CD14-positive monocyte (primary cell): Measurements from ENCODE around the gene AMOTL1. TPM values are rescaled to one million over a fixed set of nuclear protein-coding genes. Genes with fewer than 3 reads are reported as not detected.

Experiments used
- DNase-seq, 3 donors: peaks; one replicate each; pipeline ENCODE4 v3.0.0-alpha.2; 2011 to 2022
- H2AFZ ChIP-seq: 2 replicates; pipeline ENCODE4 v1.6.0; 2012; ENCODE audit warnings: mild to moderate bottlenecking, low read depth, low read length, inconsistent platforms; ENCODE audit not compliant: insufficient read depth, poor library complexity, severe bottlenecking
- H3K27ac ChIP-seq, 2 donors: 1 replicate in 1 of 2; 2 replicates in 1 of 2; pipeline ENCODE4 v1.5.1; 2012 to 2013; ENCODE audit warnings: low read length in 2 of 2, control low read depth in 1 of 2, inconsistent platforms in 1 of 2, low read depth in 1 of 2, mild to moderate bottlenecking in 1 of 2
- H3K27me3 ChIP-seq, 2 donors: one replicate each; pipeline versions ENCODE4 v1.6.0 to v1.6.1; 2011 to 2013; ENCODE audit warnings: low read length in 2 of 2; ENCODE audit not compliant: control insufficient read depth in 2 of 2, insufficient read depth in 2 of 2
- H3K36me3 ChIP-seq, 2 donors: replicated peaks in 1 of 2; 1 replicate in 1 of 2; 2 replicates in 1 of 2; pipeline versions ENCODE4 v1.5.1 to v1.6.1; 2012 to 2013; ENCODE audit warnings: low read length in 2 of 2, control low read depth in 1 of 2, inconsistent platforms in 1 of 2, mild to moderate bottlenecking in 1 of 2; ENCODE audit not compliant: insufficient read depth in 2 of 2, control insufficient read depth in 1 of 2
- H3K4me1 ChIP-seq, 2 donors: 1 replicate in 1 of 2; 2 replicates in 1 of 2; pipeline versions ENCODE4 v1.5.1 to v1.6.1; 2012 to 2013; ENCODE audit warnings: low read length in 2 of 2, control low read depth in 1 of 2, inconsistent platforms in 1 of 2, mild to moderate bottlenecking in 1 of 2, moderate library complexity in 1 of 2; ENCODE audit not compliant: insufficient read depth in 2 of 2, control insufficient read depth in 1 of 2
- H3K4me2 ChIP-seq: replicated peaks from 2 replicates; pipeline ENCODE3; 2012; ENCODE audit warnings: low read length, moderate library complexity, mild to moderate bottlenecking; ENCODE audit not compliant: poor library complexity, severe bottlenecking; ENCODE audit errors: extremely low read depth
- H3K4me3 ChIP-seq, 3 experiments: fragments of 200-600 bp in 1 of 3; sonication (generic) in 1 of 3; replicated peaks in 1 of 3; 1 replicate in 2 of 3; 2 replicates in 1 of 3; pipeline ENCODE4 v1.5.1; 2011 to 2013; ENCODE audit warnings: low read length in 3 of 3, mild to moderate bottlenecking in 3 of 3, control low read depth in 2 of 3, low read depth in 2 of 3, inconsistent platforms in 1 of 3, moderate library complexity in 1 of 3
- H3K79me2 ChIP-seq: 2 replicates; pipeline ENCODE4 v1.6.0; 2012; ENCODE audit warnings: mild to moderate bottlenecking, control low read depth, inconsistent platforms, low read length, moderate library complexity; ENCODE audit not compliant: insufficient read depth
- H3K9ac ChIP-seq: 2 replicates; pipeline ENCODE4 v1.6.0; 2017; ENCODE audit warnings: low read length, mild to moderate bottlenecking; ENCODE audit not compliant: insufficient read depth, poor library complexity, severe bottlenecking
- H3K9me3 ChIP-seq, 2 donors: replicated peaks in 1 of 2; 1 replicate in 1 of 2; 2 replicates in 1 of 2; pipeline versions ENCODE4 v1.5.1 to v1.6.1; 2012 to 2013; ENCODE audit warnings: low read length in 2 of 2, control low read depth in 1 of 2; ENCODE audit not compliant: control insufficient read depth in 1 of 2, insufficient read depth in 1 of 2
- H4K20me1 ChIP-seq: 2 replicates; pipeline ENCODE4 v1.6.0; 2012; ENCODE audit warnings: mild to moderate bottlenecking, low read length, control low read depth, moderate library complexity; ENCODE audit not compliant: insufficient read depth
- H3K27ac Mint-ChIP-seq, 7 donors: one replicate each; pipeline ENCODE4 v1.8.0; 2020; ENCODE audit warnings: mild to moderate bottlenecking in 7 of 7, mixed read lengths in 7 of 7, moderate library complexity in 6 of 7, inconsistent platforms in 2 of 7
- H3K27me3 Mint-ChIP-seq, 3 donors: one replicate each; pipeline ENCODE4 v1.8.0; 2021 to 2022; ENCODE audit warnings: low read depth in 3 of 3, mild to moderate bottlenecking in 3 of 3, mixed read lengths in 3 of 3, moderate library complexity in 3 of 3, inconsistent platforms in 1 of 3
- H3K36me3 Mint-ChIP-seq, 2 donors: one replicate each; pipeline ENCODE4 v1.8.0; 2020; ENCODE audit warnings: mixed read lengths in 2 of 2, inconsistent platforms in 1 of 2, mild to moderate bottlenecking in 1 of 2
- H3K4me1 Mint-ChIP-seq: one replicate; pipeline ENCODE4 v1.8.0; 2020; ENCODE audit warnings: mild to moderate bottlenecking, mixed read lengths
- H3K4me3 Mint-ChIP-seq, 2 donors: one replicate each; pipeline ENCODE4 v1.8.0; 2020; ENCODE audit warnings: mild to moderate bottlenecking in 2 of 2, mixed read lengths in 2 of 2, moderate library complexity in 1 of 2
- H3K9me3 Mint-ChIP-seq, 7 donors: one replicate each; pipeline ENCODE4 v1.8.0; 2020 to 2022; ENCODE audit warnings: mixed read lengths in 7 of 7, mild to moderate bottlenecking in 6 of 7, moderate library complexity in 6 of 7, inconsistent platforms in 2 of 7
- CTCF ChIP-seq: fragments of 200-600 bp; IDR thresholded peaks from one replicate; pipeline ENCODE4 v1.8.0; 2022; ENCODE audit warnings: antibody characterized with exemption, mild to moderate bottlenecking
- WGBS: methylation state at CpG from one replicate; pipeline ENCODE4 v1.1.5; 2013; ENCODE audit warnings: missing lambda C conversion rate; ENCODE audit not compliant: insufficient coverage; 5-methylcytosine and 5-hydroxymethylcytosine counted together
- intact Hi-C, 2 donors: fragments of 100-400 bp; cut with micrococcal nuclease; formaldehyde crosslinking; loops; one replicate each; pipeline versions ENCODE4 v1.15.0 to v1.15.1; 2023
- polyA plus RNA-seq, 3 donors: library from polyadenylated mRNA; depleted of rRNA in 1 of 3; unstranded in 2 of 3; stranded (reverse) in 1 of 3; fragments of 300-500 nt in 2 of 3; fragments of >200 nt in 1 of 3; fragmentation: Illumina TruSeq in 2 of 3; gene quantifications; 1 replicate in 2 of 3; 2 replicates in 1 of 3; pipeline ENCODE4 v1.2.3, GENCODE V29; 2012 to 2021

AMOTL1 gene
- polyA plus RNA-seq, 3 donors: 0.41 to 0.66 (median 0.46) TPM

- no peaks in the 10 kb centered on the region for H3K9me3 ChIP-seq
Observed at GRCh38 chr11:94826415-94826814, 58.3 kb downstream of the AMOTL1 start.

DNA sequence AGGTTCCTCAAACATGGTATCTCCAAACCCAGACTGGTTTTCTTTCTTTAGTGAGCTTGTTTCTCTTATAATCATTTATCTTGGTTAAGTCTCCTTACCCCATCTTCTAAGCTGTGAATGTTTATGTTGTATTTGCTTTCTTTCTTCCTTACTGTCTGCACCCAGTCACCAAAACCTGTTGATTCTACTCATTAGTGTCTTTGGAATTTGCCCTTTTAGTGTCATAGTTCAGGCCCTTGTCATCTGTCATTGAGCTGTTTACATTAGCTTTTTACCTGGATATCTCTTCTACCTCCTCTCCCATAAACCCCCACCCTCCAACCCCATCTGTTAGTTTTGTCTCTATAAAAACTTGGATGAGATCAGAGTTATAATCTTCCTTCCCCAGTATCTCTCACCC is 59.9 kb downstream of the AMOTL1 start:
- Mint-ChIP-seq H3K36me3 (peaks cover 29 to 50% of the 10 kb centered on the region in 2 donors), H3K9me3 (no peaks in the 10 kb centered on the region), H3K4me1 (no peaks in the 10 kb centered on the region), H3K27me3 (no peaks in the 10 kb centered on the region), H3K4me3 (no peak overlapping the region), H3K27ac (no peak overlapping the region)
- Histone ChIP-seq H2AFZ (no peak overlapping the region), H3K4me3 (no peak overlapping the region), H3K4me2 (no peak overlapping the region), H4K20me1 (no peaks in the 10 kb centered on the region), H3K9ac (no peak overlapping the region), H3K27me3 (no peaks in the 10 kb centered on the region), H3K79me2 (no peaks in the 10 kb centered on the region), H3K27ac (no peak overlapping the region), H3K9me3 (no peaks in the 10 kb centered on the region), H3K36me3 (peaks cover 0 to 39% of the 10 kb centered on the region in 2 donors), H3K4me1 (no peaks in the 10 kb centered on the region)
- DNase-seq: no peak
- no peak for TF ChIP-seq CTCF
- intact Hi-C loops: no loop called here

More at GRCh38 chr11:94826415-94826814, 58.3 kb downstream of the AMOTL1 start:
- Histone ChIP-seq H3K79me2 (no peaks in the 10 kb centered on the region), H3K4me1 (no peaks in the 10 kb centered on the region), H2AFZ (no peak overlapping the region), H3K27ac (no peak overlapping the region), H4K20me1 (no peaks in the 10 kb centered on the region), H3K4me2 (no peak overlapping the region), H3K27me3 (no peaks in the 10 kb centered on the region), H3K9ac (no peak overlapping the region), H3K4me3 (no peak overlapping the region), H3K36me3 (peaks cover 0 to 24% of the 10 kb centered on the region in 2 donors)
- Mint-ChIP-seq H3K4me3 (no peak overlapping the region), H3K9me3 (no peaks in the 10 kb centered on the region), H3K27me3 (no peaks in the 10 kb centered on the region), H3K27ac (peak overlapping the region in 1 of 7 donors; percentile 62), H3K36me3 (peaks cover 31 to 55% of the 10 kb centered on the region in 2 donors), H3K4me1 (no peaks in the 10 kb centered on the region)
- intact Hi-C loops: no loop called here
- 84% methylated on average over 5 of the region's 7 CpGs for whole genome bisulfite sequencing
- DNase-seq: no peak
- no peak for TF ChIP-seq CTCF
